Nucleus accumbens (tissue), 56 donors: ENCODE results near the gene ZCCHC14.
"Not testable (repeated sequence)": the region's sequence is repeated elsewhere in the genome, so short reads cannot be mapped to it uniquely, and the experiment has no call there.

ENCODE experiments used
- DNase-seq, 56 donors: peaks; one replicate each; lab custom pipeline; 2025; lab: John Stamatoyannopoulos, UW

ZCCHC14 gene

DNA sequence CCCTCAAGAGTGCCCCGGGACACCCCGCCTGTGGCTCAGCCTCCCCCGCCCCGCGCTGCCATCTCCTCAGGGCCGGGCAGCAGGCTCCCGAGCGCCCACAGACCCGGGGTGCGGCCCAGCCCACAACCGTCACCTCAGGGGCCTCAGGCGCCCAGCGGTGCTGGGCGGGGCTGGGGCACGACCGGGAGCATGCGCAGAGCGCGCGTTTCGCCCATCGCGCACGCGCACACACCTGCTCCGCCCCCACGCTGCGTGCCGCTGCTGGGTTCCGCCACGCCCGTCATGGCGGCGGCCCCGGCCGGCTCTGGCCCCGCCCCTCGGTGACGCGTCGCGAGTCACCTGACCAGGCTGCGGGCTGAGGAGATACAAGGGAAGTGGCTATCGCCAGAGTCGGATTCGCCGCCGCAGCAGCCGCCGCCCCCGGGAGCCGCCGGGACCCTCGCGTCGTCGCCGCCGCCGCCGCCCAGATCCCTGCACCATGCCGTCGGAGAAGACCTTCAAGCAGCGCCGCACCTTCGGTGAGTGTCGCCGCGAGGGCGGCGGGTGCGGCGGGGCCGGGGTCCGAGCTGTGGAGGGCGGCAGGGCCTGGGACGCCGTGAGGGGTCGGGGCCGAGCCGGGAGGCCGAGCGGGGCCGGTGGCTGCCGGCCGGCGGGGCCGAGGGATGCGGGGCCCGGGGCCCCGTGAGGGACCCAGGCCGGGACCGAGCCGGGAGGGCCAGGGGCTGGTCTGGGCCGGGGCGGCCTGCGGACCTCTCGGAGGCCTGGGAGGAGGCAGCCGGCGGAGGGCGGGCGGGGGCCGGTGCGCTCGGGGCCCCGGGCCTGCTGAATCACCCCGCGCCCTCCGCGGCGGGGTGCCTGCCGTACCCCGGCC, 100.6 kb downstream of the ZCCHC14 start, which contains the start of gene MAP1LC3B:
TSS of gene MAP1LC3B (plus strand) at position 387 of the 871 bp plus-strand sequence. CDS start at position 479, 92 bp downstream.
- DNase-seq = peak; percentile 45 to 99 (median 95)

DNA sequence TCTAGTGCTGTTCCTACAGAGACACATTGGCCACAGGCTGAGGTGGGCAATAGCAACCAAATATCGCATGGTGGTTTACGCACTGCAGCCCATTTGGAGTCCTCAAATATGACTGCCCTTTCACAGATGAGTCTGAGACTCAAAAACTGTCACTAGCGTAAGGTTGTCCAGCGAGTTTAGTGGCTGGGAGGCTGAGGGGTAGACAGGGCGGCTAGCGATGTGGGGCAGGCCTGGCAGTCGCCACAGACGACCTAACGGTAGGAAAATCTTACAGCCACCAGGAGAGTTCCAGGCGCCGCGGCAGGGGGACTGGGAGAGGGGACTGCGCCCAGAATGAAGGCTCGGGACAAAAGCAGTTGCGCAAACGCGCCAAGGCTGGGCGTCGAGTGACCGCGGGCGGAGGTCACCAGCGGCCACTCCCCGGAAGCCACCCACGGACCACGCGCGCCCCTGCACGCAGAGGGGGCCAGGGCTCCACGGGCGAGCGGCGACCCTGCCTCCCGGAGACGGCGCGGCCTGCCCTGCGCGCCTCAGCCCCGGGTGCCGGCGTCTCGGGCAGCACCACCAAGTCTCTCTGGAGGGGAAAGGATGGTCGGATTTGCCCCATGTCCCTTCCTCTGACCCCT, 101.4 kb downstream of the ZCCHC14 start:
- DNase-seq = peak in 20 of 56 donors; percentile 38 to 79 (median 58)

DNA sequence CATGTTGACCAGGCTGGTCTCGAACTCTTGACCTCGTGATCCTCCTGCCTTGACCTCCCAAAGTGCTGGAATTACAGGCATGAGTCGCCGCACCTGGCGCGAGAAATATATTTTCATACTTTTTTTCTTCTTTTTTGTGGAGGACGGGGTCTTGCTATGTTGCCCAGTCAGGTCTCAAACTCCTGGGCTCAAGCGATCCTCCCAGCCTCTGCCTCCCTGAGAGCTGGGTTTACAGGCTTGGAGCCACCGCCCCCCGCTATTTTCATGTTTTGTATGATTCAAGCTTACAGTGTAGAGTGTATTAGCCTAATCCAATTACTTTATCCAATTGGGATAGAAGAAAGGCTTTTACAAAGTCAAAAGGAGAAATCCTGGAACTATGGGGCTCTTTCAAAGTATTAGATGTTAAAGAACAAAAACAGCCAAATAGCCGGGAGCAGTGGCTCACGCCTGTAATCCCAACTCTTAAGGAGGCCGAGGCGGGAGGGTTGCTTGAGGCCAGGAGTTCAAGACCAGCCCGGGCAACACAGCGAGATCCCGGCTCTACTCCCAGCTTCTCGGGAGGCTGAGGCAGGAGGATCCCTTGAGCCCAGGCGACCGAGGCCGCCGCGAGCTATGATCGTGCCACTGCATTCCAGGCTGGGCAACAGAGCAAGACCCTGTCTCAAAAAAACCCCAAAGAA, 102.0 kb downstream of the ZCCHC14 start:
- DNase-seq = no peak

DNA sequence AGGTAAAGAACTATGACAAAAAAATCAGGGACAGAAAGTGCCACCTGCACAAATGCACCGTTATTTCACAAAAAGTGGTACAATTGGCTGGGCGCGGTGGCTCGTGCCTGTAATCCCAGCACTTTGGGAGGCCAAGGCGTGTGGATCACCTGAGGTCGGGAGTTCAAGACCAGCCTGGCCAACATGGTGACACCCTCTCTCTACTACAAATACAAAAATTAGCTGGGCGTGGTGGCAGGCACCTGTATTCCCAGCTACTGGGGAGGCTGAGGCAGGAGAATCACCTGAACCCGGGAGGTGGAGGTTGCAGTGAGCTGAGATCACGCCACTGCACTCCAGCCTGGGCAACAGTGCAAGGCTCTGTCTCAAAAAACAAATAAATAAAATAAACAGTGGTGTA, 102.9 kb downstream of the ZCCHC14 start:
- not testable (repeated sequence) for DNase-seq

DNA sequence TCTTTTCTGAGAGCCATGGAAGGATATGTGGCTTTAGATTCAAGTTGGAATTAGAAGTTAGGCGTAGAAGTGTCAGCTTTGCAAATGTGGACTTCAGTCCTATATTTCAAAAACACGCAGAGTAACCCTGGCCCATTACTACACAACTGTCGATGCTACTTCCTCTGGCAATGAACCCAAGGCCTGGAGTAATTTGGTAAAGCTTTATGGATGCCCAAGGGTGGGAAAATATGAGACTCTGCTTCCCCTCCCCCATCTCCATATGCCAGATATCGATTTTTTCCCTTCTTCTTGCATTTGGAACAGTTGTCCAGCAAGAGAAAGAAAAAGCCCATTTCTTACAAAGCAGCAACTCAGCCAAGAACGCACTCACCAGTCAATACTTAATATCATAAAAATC, 103.6 kb downstream of the ZCCHC14 start:
- no peak for DNase-seq

DNA sequence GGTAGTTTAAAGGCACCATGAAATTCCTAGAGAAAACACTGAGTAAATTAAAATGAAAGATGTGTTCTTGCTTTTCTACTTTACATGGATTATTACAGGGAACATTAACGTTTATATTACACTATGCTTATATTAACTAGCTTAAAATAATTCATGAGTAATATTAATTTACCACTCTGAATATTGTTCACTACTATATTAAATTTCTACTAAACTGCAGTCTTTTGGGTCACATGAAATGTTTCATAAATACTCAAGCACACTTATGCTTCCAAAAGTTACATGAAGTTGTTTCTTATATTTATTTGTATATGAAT, 104.0 kb downstream of the ZCCHC14 start:
- DNase-seq = no peak

DNA sequence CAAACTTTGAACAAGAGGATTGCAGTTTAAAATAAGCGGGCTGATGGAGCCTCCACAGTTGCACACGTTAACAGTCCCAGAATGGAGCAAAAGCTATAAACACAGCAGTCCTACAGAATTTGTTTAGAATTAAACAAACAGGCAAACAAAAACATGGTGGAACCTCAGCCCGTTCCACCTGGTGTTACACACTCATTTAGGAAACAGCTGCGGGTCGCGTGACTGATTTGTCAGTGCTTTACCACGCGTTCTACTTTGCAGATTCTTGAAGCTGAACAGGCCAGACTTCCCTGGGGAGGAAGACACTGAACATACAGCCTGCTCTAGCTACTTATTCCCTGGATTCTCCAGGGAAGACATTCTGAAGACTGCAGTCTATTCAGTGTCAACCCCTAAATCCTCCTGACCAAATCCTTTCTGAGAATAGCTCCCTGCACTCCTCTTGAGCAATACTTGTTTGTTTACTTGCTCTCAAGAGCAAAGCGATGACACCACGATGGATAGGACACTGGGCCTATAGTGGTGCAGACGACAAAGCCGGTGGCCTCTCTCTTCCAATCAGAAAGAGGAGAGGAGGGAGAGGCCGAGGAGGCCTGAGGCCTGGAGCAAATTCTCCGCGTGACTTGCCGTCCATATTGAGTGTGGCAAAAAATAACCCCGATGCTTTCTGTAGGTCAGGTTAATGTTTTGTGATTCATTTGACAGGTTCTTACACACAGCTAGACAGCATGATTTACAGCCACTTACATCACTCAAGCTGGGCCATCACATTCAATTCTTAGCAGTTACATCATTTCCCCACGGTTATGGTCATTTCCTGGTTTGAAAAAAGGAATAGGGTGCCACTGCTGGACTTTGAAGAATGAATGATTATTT, 104.6 kb downstream of the ZCCHC14 start:
- peak; percentile 39 to 97 (median 89) for DNase-seq

DNA sequence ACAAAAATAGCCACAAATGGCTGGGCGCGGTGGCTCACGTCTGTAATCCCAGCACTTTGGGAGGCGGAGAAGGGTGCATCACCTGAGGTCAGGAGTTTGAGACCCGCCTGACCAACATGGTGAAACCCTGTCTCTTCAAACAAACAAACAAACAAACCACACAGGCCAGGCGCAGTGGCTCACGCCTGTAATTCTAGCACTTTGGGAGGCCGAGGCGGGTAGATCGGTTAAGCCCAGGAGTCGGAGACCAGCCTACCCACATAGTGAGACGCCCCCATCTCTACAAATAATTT, 108.0 kb downstream of the ZCCHC14 start:
- not testable (repeated sequence) for DNase-seq

DNA sequence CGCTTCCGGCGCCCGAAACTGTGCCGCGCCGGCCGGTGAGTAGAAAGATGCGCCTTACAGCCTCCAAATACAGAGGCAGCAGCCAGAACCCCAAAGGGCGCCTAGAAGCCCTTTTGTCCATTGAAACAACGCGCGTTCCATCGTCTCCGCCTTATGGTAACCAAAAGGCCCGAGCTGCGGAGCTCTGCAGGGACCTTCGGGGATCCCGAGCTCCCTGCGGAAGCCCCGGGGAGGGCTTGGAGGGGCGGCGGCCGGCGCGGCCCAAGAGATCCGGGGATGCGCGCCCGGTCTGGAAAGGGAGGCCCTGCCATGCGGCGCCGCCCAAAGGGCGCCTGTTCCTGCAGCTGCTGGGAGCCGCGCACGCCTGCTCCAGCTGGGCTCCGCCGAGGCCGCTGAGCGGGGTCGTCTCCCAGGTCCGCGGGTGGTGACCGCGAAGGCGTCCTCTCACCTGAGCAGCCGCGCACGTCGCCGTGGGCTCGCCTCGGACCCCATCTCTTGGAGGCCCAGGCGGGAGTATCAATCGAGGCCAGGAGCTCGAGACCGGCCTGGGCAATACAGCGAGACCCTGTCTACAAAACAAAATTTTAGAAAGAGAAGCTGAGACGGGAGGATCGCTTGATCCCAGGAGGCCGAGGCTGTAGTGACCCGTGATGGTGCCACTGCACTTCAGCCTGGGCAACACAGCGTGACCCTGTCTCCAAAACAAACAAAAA, 108.5 kb downstream of the ZCCHC14 start:
- DNase-seq = peak in 16 of 56 donors; percentile 41 to 84 (median 71)

DNA sequence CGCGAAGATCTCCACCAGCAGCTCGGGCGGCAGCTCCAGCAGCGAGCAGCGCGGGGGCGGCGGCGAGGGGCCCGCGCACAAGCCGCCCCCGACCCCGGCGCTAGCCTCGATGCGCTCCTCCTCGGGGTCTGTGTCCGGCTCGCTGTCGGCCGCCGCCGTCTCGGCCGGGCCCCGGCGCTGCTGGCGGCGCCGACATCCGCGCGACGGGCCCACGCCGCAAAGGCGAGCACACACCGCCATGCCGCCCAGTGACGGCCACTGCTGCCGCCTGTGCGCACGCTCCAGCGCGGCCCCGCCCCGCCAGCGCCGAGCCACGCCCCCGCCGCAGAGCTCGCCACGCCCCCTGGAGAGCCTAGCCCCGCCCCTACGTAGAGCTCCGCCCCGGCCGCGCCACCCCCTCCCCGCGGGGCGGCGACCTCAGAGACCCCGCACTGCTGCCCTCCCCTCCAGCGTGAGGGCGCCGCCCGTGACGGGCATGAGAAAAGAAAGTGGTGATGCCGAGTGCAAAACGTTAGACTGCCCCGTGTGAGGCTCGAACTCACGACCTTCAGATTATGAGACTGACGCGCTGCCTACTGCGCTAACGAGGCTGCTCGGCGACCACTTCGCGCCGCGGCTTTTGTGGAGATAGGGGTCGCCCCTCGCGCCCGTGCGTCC, 109.2 kb downstream of the ZCCHC14 start, which contains the start of gene FBXO31:
TSS of gene FBXO31 (minus strand) at position 272 of the 657 bp plus-strand sequence. CDS start at position 240, 32 bp downstream.
- peak; percentile 39 to 95 (median 89) for DNase-seq

DNA sequence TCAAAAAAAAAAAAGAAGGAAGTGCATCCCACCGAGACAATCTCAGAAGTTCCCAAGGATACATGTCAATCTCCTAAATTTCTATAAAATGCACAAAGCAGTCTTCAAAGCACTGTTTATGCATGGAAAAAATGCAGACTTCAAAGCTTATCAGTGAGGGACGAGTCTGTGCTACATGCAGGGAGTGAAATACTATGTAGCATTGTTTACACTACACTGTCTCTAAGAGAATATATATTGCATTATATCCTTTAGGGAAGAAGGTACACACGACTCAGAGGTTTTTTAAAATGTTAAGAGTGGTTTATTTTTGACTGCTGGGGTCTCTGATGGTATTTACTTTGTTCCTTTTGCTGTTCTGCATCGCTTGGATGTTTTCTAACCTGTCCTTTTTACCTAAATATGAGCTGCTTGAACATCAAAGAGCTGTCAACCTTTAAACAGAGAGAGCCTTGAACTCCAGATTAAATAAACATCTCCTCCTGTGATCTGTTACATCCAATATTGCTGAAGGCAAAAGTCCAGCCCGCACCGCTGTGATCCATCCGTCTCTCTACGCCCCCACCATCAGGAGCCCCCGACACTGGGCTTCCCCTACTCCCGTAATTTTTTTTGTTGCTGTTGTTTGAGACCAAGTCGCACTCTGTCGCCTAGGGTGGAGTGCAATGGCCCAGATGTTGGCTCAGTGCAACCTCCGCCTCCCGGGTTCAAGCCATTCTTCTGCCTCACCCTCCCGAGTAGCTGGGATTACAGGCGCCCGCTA, 110.6 kb downstream of the ZCCHC14 start:
- no peak for DNase-seq

DNA sequence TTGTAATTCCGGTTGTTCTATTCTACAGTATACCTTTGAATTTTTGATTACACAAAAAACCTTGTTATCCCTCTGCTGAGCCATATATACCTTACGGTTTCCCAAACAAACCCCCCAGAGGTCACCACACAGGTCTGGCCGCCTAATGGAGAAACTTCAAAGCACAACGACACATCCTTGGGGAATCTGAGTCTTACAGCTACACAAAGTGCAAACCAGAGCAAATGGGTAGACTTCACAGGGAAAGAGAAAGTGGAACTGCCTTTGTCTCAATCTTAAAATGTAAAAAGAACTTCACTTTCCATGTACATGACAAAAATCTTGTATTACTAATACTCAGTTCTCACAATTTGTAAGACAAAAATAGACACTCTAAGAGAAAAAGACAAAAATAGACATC, 111.9 kb downstream of the ZCCHC14 start:
- DNase-seq = no peak

DNA sequence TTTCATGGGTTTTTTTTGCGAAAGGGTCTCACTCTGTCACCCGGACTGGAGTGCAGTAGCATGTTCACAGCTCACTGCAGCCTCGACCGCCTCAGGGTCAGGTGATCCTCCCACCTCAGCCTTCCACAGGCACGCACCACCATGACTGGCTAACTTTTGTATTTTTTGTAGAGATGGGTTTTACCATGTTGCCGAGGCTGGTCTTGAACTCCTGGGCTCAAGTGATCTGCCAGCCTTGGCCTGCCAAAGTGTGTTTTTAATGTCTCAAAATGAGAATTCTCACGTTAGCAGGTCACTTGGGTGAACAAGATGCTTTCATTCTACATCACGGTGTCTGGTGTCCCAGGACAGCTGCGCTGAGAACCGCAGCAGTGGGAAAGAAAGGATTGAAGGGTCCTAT, 112.4 kb downstream of the ZCCHC14 start:
- DNase-seq = no peak

DNA sequence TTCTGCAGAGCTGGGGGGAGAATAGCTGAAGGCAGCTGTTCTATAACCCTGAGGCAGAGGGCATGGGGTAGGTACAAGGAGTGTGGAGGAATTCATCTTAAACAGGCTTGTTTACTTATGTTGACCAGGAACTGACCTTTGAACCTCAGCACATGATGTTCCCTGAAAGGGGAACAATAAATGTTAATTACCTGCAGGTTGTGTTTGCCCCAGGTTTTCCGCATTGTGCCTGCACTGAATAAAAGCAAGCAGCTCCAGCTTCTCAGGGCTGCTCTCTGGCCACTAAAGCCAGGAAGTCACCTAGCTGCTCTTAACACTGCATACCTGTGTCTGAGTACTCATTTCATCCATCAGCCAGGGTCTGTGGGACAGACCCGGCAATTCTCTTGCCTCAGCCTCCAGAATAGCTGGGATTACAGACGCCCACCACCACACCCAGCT, 113.5 kb downstream of the ZCCHC14 start:
- DNase-seq = not testable (repeated sequence)

DNA sequence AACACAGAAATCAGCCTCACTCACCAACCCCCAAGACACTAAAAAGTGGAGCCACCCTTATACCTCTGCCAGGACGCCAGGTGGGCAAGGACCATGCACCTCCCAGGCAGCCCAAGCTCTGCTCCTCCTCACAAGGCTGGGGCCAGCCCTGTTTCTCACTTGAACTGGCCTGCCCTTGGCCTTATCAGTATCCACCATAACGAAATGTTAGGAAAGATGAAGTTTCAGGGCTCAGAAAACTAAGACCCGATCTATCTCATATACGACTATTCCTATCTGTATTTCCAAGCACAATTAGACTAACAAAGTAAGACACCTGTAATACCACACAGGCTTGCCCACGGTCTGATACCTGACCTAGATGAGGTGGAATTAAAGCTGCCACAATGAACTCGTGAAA, 116.2 kb downstream of the ZCCHC14 start:
- no peak for DNase-seq

DNA sequence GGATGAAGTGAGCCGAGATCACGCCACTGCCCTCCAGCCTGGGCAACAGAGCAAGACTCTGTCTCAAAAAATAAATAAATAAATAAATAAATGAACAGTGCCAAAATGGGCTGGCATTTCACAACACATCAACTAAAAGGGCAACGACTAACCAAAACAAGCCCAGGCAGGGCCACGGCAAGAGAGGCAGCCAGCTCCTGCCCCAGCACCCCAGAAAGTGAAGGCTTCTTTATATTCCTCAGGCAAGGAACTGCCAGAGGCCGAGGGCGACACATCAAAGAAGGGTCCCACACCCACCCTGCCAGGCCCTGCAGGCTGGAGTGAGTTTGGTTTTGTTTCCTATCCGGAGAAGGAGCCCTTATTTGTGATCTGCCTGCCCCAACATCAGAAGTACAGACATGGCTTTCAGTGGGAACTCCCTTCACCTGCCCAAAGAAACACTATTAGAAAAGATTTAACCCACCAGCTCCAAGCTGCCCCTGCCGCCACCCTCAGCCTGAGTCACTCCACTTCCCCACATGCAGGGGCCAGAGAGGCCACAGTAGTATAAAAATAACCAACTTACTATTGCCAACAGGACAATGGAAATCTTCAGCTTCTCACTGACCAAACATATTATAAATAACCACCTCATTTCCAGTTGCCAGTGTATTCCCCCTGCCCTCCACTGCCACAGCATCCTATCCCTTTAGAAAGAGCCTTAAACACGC, 117.2 kb downstream of the ZCCHC14 start:
- peak in 1 of 56 donors; percentile 10 for DNase-seq

DNA sequence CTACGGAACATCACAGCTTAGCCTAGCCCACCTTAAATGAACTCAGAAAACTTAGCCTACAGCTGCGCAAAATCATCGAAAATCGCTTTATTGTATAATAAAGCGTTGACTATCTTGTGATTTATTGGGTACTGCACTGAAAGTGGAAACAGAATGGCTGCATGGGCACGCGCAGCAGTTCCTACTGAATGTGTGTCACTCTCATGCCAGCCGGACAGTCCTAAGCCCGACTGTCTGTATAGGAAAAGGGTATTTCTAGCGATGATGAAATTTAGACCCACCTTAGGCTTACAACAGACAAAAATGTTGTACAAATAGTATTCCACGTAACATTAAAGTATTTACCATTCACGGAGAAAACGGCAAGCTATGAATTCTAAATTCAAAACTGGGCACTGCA, 118.5 kb downstream of the ZCCHC14 start:
- DNase-seq = no peak

DNA sequence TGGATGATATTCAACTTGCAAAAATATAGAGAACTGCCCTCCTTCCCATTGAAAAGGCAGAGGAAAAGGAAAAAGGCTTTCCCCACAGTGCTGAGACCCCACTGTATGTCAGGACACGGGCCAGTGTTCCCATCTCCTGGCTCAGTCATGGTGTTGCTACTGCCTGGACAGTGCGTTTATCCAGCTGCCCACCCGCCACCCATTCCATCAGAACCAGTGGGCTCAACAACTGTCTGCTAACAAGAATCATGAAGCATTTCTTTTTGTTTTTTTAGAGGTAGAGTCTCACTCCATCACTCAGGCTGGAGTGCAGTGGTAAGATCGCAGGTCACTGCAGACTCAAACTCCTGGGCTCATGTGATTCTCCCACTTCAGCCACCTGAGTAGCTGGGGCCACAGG, 120.5 kb downstream of the ZCCHC14 start:
- no peak for DNase-seq
